GM15510 (cell line): ENCODE results near the gene PIGN.

Source experiments
- POLR2A ChIP-seq: IDR thresholded peaks from 3 replicates; pipeline ENCODE4 v1.6.1; 2011; ENCODE audit warnings: borderline replicate concordance; ENCODE audit not compliant: insufficient read length; ENCODE audit errors: extremely low read depth

Gene PIGN

DNA sequence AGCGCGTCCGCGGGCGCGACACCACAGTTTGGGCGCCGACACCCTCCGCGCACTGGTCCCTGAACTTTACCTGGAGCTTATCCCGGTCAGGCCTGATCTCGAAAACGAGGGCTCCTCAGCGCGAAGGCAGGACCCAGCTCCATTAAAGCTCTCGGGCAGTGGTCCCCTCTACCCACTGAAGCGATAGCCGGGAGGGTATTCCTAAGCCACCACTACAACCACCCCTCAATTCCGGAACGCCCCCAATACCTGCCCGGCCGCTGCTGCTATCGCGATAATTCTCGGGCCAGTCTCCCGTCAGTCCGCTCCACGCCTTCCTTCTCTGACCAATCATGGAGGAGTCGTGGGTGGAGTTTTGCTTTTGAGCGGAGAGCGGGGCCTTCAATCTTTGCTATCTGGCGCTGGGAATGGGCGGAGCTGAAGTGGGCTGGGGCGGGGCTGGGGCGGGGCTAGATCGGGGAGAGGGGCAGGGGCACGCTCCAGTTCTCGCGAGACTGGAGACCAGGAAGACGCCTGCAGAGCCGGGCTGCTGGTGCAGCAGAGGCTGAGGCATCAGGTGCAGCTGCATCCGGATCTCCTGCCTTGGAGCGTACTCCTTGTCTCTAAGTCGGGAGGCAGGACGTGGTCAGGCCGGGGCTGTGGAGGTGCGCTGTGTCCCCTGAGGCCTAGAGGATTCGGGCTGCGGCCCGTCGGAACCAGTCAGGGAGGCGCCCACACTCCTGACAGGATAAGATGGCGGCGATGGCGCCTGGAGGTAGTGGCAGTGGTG, at the start of gene PIGN, which contains the start of gene RELCH:
Gene PIGN (minus strand): TSS at position 283 of the 769 bp plus-strand sequence. CDS start 25,703 bp downstream, outside the sequence.
Gene RELCH (plus strand): TSS at position 482 of the 769 bp plus-strand sequence. CDS start 251 bp downstream, at position 733.
- peak; percentile 94 for TF ChIP-seq POLR2A

- TF ChIP-seq POLR2A = no peak
Measured at GRCh38 chr18:62236252-62236651, 49.4 kb upstream of the PIGN start.

DNA sequence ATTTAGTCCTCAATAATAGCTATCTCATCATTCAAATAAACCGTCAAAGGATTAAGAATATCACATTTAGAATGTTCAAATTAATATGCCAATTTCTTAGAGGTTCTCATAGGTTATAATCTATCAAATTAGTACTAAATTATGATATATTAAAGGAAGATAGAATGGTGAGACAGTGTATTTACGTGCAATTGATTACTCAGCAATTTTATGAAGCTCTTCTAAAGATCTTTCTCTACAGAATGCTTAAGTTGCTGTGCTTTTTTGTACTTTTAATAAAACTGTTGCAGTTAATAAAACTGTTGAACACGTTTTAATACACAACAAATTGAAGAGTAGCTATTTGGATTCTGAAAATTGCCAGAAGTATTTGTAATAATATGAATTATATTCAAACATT, 39.2 kb upstream of the PIGN start:
- no peak for TF ChIP-seq POLR2A

DNA sequence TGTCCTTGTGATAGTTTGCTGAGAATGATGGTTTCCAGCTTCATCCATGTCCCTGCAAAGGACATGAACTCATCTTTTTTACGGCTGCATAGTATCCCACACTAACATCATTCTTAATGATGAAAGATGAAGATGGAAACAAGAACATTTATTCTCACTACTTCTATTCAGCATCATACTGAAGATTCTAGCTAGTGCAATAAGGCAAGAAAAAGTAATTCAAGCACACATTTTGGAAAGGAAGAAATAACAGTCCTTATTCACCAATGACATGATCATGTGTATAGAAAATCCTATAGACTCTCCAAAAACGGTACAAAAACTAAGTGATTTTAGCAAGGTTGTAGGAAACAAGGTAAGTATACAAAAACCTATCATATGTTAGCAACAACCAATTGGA, 37.4 kb upstream of the PIGN start:
- TF ChIP-seq POLR2A = no peak

DNA sequence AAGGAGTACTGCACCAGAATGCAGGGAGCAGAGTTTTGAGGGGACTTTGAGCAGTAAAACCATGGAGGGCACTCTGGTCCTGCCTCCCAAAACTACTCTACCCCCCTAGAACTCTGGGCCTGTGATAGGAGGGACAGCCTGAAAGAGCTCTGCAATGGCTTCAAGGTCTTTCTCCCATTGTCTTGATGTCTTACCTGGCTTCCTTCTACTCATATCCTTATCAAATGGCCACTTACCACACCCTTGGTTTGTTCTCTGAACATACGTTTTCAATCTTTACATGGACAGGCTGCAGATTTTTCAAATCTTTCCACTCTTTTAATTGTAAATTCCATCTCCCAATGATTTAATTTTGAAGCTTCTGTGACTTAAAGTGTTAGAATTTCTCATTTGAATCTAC, 27.9 kb upstream of the PIGN start:
- no peak for TF ChIP-seq POLR2A

- no peak for TF ChIP-seq POLR2A
Measured at GRCh38 chr18:62211325-62211828, 24.5 kb upstream of the PIGN start.

DNA sequence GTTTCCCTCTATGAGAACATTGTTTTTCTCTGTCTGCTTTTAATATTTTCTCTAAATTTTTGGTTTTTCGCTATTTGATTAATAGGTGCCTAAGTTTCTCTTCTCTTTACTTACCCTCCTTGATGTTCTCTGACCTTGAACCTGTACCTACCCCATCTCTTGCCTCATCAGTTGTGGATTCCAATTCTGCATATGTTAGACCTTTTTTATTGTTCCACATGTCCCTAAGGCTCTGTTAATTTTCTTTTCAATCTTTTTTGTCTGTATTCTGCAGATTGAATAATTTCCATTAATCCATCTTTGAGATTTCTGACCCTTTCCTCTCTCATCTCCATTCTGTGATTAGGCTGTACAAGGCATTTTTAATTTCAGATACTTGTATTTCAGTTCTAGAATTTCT, 23.3 kb upstream of the PIGN start:
- no peak for TF ChIP-seq POLR2A

DNA sequence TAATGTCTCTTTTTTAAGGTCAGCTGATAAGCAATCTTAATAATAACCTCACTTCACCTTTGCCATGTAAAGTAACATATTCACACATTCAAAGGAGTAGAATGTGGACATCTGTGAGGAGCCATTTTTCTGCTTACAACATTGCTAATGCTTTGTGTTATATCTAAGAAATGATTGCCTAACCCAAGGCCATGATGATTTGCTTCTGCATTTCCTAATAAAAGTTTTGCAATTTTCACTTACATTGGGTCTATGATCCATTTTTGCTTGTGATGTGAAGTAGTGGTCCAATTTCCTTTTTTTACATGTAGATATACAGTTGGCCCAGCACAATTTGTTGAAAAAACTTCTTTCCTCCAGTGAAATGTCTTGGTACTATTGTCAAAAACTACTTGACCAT, 22.2 kb upstream of the PIGN start:
- no peak for TF ChIP-seq POLR2A

- TF ChIP-seq POLR2A = no peak
Measured at GRCh38 chr18:62206593-62206992, 19.7 kb upstream of the PIGN start.

- no peak for TF ChIP-seq POLR2A
Measured at GRCh38 chr18:62205824-62206223, 19.0 kb upstream of the PIGN start.

DNA sequence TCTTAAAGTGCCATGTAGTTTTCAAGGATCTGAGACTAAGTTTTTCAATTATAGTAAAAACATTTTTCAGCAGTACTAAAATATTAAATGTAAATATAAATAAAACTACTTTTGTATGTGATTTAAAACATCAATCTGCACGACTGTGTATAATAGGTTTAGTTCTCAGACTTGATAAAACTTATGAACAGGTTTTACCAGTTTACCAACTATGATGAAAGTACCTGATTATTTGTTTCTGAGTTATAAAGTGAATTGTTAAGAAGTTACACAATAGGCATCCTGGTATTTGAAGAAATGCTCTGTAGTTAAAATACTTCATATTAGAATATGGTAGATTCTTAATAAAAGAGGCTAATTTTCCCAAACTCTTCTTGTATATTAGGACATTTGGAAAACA, 15.0 kb upstream of the PIGN start:
- TF ChIP-seq POLR2A = no peak

- TF ChIP-seq POLR2A = no peak
Measured at GRCh38 chr18:62200121-62200914, 13.5 kb upstream of the PIGN start.

DNA sequence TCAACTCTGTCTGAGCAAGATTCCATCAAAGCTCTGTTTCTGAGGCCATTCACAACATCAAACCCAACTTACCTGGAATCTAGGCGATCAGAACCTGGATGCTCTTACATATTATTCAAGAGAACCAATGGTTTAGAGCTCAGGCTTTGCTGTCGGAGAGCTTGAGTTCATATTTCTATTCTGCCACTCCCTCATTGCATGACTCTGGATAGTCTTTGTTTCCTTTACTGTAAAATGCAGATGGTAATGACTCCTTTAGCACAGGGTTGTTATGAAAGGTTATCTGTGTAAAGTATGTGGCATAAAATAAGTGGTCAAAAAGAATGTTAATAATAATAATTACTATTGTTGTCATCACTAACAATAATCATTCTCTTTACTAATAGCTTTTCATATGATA, 12.8 kb upstream of the PIGN start:
- TF ChIP-seq POLR2A = no peak

DNA sequence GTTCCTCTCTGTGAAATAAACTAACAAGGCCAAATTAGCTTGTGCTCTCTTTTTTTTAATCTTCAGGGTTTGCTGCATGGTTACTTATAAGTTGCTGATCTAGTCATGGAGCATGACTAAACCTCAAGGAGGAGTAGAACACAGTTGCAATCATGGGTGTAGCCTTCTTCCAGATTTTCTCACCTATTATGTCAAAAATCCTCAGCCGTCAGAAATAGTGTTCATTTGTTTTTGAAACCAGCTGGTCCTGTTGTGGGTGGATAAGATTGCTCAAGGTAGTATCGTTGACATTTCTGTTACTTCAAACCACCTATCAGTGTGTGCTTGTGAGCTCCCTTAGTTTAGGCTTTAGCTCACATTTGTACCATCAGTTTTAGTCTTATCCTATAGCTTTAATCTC, 11.4 kb upstream of the PIGN start:
- TF ChIP-seq POLR2A = no peak

DNA sequence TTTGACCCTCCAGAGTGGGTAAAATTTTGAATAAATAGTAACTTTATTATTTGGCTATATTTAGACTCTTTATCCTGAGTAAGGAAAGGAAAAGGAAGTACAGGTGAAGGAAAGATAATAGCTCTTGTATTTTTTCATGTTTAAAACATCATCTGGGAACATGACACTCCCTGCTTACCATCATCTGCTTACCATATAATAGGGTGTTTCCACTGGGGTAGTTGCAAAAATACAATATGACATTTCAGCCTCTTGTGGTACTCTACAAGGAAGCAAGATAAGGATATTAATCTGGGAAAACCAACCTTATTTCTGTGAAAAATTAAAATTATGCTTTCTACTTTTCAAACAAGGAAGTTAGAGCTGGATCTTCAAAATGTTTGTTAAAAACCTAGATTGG, 10.1 kb upstream of the PIGN start:
- no peak for TF ChIP-seq POLR2A
